Measurements from ENCODE around the gene PCSK5.
"Not testable (repeated sequence)": the region's sequence is repeated elsewhere in the genome, so short reads cannot be mapped to it uniquely, and the experiment has no call there.

The PCSK5 gene

DNA sequence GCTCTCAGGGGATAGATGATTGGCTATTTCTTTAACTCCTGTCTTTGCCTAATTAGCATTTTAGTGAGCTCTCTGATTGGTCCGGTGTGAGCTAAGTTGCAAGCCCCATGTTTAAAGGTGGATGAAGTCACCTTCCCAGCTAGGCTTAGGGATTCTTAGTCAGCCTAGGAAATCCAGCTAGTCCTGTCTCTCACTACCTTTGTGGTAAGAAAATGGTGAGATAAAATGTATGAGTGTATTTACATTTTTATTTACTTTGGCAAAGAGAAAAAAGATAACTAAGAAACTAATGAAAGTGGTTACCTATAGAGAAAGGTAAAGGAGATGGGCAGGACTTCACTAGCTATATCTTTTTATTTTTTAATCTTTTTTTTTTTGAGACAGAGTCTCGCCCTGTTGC is 357.0 kb downstream of the PCSK5 start:
- DNase-seq (ENCODE audit: low spot score): no peak

DNA sequence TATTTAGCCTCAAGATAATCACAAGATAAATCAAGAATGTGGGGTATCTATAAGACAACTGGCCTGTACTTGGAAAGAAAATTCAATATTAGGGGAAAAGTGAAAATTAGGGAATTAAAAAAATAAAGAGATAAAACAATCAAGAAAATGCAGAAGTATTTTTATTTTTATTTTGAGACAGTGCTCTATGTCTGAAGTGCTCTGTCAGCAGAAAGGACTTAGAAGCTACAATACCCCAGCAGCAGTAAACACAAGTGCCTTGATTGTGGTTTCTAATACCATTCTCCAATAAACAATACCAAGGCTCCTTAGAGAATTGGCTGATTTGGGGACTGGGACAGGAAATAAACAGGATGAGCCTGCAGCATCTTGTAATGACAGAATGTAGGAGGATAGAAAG is 358.8 kb downstream of the PCSK5 start:
- DNase-seq (ENCODE audit: low spot score): no peak

DNA sequence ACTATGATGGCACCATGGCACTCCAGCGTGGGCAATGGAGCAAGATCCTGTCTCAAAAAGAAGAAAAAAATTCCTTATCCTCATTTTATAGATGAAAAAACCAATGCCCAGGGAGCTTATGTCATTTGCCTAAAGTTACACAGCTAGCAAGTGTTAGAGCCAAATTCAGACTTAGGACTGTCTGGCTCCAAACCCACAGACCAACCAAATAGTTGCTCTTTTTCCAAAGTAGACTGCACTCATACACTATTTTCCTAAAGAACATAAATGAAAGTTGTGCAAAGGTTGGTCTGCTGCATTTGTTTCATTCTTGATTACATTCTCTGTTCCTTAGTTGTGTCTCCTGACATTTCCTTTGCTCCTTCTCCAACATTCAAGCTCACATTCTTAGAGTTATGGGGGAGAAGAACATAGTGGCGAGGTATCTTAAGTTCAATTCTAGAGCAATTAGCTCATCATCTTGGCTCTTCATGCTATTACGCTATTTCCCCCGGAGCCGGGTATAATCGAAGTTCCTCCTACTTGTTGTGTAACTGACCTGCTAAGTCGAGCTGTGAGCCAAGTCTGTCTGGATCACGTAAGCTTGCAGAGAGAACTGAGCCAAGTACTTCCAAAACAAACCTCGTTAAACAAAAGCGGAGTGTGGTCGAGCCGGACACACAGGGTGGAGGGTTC is 365.4 kb downstream of the PCSK5 start:
- DNase-seq (ENCODE audit: low spot score): no peak

DNA sequence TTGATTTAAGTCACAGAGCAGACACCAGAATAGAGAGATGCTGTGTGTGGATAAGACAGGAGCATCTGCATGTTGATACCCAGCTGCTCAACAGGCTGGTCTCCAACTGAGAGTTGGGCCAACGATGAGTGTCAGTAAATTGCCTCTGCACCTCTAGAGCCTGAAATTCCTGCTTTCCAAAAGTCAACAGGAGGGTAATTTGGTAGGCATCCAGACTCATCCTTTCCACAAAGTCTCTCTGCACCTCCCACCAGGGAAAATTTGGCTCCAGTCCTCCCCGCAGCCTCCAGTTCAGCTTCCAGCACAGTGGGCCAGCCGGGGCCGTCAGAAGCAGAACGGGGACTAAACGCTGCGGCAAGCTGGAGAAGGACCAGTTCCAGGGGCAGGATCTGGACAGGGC is 366.8 kb downstream of the PCSK5 start:
- DNase-seq (ENCODE audit: low spot score): no peak

DNA sequence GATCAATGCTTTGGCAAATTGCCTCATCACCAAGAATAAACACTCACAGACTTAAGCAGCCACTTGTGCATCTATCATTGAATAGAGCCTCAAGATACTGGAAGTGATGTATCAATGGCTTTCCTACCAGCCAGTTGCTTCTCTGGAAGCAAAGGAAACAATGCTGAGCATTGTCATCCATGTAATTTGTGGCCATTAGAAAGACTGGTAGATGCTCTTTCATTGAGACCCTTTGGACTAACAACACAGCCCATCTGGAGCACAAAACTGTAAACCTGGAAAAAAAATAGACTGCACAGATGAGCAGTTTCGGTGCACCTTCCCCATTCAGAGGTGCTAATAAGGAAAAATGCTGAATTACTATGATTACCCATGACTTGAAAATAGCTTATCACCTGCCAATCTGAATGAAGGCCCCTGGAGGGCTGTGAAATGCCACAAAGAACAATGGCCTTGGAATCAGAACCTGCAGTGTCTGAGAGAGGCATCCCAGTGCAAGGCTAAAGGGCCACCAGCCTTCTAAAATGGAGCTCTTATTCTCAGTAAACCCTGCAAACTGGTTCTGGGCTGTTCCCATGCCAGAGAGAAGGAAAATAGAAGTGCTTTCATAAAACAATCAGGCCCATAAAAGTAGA is 376.3 kb downstream of the PCSK5 start:
- DNase-seq (ENCODE audit: low spot score): no peak

DNA sequence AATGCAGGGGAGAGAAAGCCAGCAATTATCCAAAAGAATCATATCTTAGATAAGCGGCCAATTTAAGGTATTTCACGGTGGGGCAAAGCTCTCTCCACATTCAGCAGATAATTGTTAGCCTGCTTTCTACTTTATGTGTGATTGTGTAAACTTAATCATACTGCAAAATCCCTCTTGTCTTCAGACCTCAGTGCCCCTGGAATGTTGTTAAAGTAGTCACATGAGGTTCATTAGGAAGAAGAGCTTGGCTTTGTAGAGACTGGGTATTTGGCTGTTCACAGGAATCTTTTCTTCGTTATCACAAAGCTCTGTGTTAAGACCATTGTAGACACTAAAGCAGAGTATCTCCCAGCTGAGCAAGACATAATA is 376.8 kb downstream of the PCSK5 start:
- DNase-seq (ENCODE audit: low spot score): no peak

DNA sequence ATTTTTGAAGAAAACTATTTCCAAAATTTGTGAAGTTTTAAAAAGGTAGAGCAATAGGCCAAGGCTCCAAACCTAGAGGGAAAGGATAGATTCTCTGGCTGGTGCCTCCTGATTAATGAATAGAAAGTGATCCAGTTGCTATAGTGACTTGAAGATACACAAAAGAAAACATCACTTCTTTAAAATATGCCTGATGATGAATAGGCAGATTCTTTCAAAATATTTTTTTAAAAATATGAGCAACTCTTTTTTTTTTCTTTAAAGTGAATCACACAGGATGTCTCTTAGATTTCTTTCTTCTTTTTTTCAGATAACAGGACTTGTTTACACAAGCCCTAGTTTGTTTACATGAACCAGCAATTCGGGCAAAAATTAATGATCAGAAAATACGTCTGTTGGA is 379.3 kb downstream of the PCSK5 start:
- DNase-seq (ENCODE audit: low spot score): no peak

DNA sequence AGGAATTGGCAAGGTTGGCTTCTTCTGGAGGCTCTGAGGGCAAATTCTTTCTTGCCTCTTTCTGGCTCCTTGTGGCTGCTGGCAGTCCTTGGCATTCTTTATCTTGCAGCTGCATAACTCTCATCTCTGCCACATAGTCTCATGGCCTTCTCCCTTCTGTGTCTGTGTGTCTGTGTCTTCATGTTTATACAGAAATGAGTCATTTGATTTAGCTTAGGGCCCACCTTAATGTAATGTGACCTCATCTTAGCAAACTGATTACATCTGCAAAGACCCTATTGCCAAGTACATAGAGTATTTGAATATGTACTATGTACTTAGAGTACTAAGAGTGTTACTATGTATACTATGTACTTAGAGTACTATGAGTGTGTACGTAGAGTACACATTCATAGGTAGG is 381.3 kb downstream of the PCSK5 start:
- DNase-seq (ENCODE audit: low spot score): no peak

DNA sequence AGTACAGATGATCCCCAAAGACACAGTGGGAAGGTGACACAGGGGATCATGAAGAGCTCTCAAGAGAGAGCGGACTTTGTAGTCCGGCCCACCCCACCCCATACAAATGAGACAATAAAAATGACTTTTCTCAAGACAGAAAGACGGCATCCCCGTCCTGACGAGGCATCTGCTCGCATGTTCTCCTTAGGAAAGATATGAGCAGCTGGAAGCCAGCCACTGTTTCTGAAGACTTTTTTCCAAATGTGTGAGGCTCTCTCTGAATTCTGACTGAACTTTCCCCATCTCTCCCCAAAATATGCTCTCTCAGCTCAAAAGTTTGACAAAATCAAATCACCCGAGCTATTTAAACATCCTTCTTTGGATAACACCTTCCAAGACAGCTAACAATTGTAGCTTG is 398.6 kb downstream of the PCSK5 start:
- DNase-seq (ENCODE audit: low spot score): no peak

DNA sequence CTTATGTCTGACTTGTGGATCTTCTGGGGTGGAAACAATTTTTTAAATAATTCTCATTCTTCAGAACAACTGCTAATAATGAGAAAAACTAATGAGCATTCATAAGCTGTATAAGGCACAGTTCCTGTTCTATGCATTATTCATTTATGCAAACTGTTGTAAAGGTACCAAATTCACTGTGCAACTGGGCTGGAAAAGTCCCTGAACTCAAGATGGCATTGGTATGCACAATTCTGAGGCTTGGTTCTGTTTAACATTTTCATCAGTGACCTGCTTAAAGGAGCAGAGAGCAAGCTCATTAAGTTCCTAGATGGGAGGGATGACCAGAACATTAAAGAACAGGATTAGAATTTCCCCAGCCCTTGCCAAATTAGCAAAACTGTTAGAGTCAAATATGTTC is 399.2 kb downstream of the PCSK5 start:
- DNase-seq (ENCODE audit: low spot score): no peak

DNA sequence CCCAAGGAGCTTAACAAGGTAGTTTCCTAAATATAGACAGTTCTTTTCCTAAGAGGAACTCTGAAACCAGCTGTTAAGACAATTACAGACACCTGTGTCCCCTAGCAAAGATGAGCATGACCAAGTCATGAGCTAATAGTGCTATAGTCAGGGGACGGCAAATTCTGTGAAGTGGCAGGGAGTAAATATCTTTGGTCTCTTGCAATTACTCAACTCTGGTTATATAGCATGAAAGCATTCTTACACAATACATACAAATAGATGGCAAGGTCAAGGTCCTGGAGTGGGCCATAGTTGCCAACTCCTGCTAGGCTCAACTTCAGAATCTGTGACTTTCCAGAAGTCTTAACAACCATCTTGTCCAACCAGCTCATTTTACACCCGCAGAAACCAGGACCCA is 400.1 kb downstream of the PCSK5 start:
- no peak for DNase-seq (ENCODE audit: low spot score)

DNA sequence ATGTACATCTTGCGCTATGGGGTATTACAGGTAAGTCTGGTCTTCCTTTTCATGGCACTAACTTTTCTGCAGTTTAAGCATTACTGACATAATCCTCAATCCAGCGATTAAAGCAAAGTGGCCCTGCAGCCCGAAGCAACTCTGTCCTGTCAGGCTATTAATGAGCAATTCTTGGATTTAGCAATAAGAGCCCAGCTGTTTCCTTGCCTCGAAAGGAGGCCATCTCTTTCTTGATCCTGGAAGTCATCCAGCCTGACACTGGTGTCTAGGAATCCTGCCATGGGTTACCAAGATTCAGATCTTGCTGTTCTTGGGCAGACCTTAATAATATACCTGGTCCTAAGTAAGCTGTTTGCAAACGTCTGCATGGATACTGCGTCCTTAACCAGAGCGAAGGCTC is 401.8 kb downstream of the PCSK5 start:
- DNase-seq (ENCODE audit: low spot score): no peak

DNA sequence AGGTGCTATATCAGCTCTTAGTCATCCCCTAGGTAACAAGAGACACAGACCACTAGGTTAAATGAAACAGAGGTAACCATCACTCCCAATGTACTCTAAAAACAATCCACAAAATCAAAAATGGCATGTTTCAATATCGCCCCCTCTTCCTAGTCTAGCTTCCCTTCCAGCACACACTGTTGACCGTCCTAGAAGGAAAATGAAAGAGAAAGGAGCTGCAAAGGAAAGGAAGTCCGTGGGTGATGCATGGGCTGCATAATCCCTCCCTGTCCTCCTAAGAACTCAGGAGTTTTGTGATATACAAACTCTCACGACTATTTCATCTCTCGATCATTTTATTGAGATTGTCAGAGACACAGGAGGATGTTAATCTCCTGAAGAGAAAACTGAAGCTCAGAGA is 402.2 kb downstream of the PCSK5 start:
- DNase-seq (ENCODE audit: low spot score): no peak

DNA sequence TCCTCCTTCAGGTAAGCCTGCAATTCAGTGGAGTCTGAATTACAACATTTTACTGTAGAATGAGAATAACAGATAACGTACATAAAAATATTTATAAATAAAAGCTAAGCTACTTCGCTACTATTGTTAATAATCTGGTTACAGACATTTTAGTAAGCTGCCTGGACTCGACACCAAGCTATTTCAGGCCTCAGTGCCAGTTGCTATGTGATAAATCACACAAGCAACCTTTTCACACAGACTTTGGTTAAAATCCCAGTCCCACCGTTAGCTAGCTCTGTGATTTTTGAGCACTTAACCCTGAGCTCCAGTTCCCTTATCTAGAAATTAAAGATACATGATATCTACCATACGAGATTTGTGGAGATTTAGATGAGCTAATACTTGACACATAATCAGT is 403.8 kb downstream of the PCSK5 start:
- DNase-seq (ENCODE audit: low spot score): no peak

DNA sequence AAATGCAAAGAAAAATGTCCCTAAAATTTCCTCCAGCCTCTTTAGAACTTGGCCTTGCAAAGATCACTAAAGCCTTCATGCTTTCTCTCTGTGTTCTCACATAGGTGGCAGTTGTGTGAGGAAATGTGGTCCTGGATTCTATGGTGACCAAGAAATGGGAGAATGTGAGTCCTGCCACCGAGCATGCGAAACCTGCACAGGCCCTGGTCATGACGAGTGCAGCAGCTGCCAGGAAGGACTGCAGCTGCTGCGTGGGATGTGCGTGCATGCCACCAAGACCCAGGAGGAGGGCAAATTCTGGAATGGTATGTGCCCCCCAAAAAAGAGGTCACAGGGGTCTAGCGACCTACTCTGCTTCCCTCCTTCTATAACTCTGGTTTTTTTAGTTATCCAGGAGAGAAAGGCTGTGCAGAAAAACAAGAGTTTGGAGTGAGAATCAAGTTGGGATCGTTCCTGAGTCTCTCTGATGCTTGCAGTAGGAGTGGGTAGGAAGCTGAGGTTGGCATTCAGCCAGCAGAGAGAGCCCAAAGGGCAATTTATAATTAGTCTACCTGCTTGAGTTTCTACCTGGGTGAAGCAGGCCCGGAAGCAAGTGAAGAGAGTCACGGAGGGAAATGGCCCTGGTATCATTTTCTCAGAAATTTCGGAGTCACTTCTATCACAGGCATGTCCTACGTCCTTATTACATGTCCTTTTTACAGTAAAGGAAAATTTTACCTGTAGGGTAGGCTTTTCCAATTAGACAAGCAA is 406.3 kb downstream of the PCSK5 start:
- no peak for DNase-seq (ENCODE audit: low spot score)

DNA sequence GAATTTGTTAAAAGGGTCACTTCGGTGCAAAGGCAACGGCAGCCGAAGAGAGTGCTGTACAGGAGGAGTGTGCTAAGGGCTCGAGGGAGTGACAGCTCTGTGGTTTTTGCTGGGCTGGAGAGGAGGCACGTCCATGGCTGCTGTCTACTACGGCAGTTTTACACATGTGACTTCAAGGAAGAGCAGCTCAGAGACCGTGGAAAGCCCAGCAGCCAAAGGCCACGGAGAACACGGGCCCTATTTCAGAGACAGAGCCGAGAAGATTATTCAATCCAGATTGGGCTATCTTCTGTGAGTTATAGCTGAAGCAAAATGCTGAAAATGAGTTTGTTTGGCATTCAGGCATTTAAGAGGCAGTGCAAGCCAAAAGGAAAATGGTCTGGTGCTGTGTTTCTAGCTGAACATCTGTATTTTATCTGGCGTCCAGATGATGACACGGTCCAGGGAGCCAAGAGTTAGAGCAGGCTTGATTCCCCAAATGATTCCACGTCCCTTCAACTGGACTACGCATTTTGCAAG is 407.3 kb downstream of the PCSK5 start:
- DNase-seq (ENCODE audit: low spot score): no peak

DNA sequence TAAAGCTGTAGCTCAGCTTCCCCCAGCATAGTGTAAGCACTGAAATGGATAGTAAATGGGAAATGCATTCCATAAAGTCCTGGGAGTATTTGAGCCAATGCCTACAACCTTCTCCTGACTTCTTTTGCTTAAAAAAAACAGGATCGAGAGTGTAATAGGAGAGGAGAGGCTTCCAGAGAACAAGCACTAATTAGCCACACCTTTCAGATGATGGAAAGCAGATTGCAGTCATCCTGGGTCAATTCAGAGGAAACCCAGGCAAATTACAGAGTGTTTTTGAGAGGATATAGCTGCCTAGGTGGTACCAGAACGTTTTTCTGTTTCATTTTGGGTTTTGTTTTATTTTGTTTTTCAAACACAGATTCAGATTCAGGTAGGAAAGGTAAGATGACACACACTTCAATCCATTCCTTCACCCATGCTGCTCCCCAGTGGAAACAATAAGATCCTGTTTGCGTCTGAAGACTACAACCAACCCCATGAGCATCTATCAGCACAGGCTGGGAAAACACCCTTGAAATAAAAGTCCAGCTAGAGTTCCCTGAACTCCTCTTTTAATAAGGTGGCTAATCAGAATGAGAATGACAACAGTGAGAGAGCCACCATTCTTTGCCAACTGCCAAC is 408.2 kb downstream of the PCSK5 start:
- no peak for DNase-seq (ENCODE audit: low spot score)

DNA sequence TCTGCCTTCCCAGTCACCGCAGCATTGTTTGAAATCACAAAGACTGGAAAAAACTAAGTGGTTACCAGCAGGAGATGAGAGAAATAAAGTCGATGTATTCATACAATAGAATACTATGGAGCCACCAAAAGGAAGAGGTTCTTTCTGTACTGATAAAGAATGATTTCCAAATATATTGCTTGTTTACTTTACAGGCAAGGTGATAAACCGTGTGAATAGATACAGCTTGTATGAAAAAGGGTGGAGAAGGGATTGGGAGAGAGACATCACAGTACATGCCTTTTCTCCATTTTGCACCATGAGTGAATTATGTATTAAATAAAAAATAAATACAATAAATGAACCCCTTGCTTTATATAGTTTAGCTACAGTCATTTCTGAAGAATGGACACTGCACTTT is 412.1 kb downstream of the PCSK5 start:
- DNase-seq (ENCODE audit: low spot score): no peak

DNA sequence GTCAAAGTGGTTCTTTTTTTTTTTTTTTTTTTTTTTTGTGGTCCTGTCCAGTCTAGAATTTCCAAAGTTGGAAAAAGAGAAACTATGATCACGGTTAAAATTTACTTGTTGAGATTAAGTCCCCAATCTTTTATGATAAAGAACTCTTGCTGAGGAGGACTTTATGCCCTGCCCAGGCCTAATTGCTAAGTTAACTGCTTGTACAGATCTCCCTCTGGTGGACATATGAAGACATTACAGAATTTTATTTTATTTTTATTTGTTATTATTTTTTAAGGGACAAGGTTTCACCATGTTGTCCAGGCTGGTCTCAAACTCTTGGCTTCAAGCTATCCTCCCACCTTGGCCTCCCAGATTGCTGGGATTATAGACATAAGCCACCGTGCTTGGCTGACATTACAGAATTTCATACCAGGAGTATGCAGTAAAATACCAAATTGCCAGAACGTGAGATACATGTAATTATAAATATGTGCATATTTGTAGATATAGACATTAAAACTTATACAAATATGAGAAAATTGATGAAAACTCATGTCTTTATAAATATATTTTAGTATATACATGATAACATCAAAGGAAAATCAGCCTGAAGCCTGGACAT is 412.6 kb downstream of the PCSK5 start:
- peak; percentile 68 for DNase-seq (ENCODE audit: low spot score)

DNA sequence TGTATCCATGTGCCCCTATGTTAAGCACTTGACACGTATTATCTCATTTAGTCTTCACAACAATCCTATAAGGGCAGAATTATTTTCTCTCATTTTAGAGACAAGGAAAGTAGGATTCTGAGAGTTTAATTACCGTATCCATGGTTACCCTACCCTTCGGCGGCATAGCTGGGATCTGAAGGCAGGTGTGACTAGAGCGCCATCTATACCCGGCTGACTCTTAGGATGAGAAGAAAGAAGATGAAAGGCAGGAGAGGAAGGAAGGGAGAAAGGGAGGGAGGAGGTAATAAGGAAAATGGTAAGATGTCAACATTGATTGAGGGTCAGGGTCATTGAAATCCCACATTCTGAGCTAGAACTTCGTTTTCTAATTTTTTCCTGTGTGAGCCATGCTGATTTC is 416.6 kb downstream of the PCSK5 start:
- not testable (repeated sequence) for DNase-seq (ENCODE audit: low spot score)

DNA sequence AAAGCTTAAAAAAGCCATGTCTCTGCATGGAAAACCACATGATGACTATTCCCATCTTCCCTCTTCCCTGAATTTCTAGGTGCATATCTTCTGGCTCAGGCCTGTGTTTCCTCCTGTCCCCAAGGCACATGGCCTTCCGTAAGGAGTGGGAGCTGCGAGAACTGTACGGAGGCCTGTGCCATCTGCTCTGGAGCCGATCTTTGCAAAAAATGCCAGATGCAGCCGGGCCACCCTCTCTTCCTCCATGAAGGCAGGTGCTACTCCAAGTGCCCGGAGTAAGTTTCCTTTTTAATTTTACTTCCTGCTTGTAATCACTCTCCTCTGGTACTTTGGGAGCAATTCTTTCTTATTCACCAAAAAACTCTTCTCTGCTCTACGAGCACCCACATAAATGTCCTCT is 420.1 kb downstream of the PCSK5 start:
- no peak for DNase-seq (ENCODE audit: low spot score)

DNA sequence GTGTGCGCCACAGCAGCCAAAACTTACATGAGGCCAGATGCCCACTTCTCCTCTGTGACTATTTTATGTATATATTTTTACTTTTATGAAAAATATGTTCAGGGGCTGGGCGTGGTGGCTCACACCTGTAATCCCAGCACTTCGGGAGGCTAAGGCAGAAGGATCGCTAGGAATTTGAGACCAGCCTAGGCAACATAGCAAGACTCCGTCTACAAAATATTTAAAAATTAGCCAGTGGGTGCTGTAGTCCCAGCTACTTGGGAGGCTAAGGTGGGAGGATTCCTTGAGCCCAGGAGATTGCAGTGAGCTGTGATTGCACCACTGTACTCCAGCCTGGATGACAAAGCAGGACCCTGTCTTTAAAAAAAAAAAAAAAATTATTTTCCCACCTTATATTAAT is 420.5 kb downstream of the PCSK5 start:
- no peak for DNase-seq (ENCODE audit: low spot score)

DNA sequence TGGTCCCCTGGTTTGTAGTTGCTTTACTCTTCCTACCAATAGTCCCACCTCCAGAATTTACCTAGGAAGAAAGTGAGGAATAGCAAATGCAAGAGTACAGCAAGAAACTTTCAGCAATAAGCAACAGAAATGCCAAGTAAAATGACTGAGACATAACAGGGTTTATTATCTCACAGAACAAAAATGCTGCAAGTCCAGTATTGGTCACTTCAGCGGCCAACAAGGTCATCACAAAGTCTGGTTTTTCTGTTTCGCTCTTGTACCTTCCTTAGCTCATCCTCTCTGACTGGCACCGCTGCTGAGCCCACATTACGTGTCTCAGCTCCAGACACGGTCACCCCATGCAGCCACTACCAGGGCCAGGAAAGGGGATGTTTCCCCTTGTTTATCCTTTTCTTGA is 421.1 kb downstream of the PCSK5 start:
- DNase-seq (ENCODE audit: low spot score): no peak

All from LoVo (cell line).